ENCODE results near the gene PAQR8.

GRCh38 chr6:52377538-52378221, 15.7 kb downstream of the PAQR8 start:
- TF ChIP-seq POLR2A (IDR thresholded peaks at IDR 0.05) (no peak), CTCF (IDR thresholded peaks at IDR 0.05) (no peak)
